Right lobe of liver (tissue), 6 donors: Measurements from ENCODE around the gene ATXN2L. TPM values are rescaled to one million over a fixed set of nuclear protein-coding genes. Genes with fewer than 3 reads are reported as not detected.

Experiments
- ATAC-seq, 4 donors: fragments of 200-7000 bp; cut with Tn5 transposase; one replicate each; pipeline ENCODE4 v1.9.1; 2020; ENCODE audit warnings: mild to moderate bottlenecking in 4 of 4, moderate library complexity in 4 of 4
- DNase-seq, 3 donors: peaks; one replicate each; pipeline ENCODE4 v3.0.0-alpha.2; 2020
- H3K27ac ChIP-seq, 3 donors: fragments of 200-600 bp; one replicate each; pipeline ENCODE4 v1.8.0; 2022
- H3K27me3 ChIP-seq, 2 donors: fragments of 200-600 bp; one replicate each; pipeline ENCODE4 v1.8.0; 2022
- H3K36me3 ChIP-seq, 4 donors: fragments of 200-600 bp; sonication (generic) in 1 of 4; one replicate each; pipeline versions ENCODE4 v1.5.1 to v1.8.0; 2017 to 2022; ENCODE audit warnings: control low read depth in 1 of 4
- H3K4me1 ChIP-seq, 4 donors: fragments of 200-600 bp; sonication (generic) in 1 of 4; one replicate each; pipeline versions ENCODE4 v1.5.1 to v1.8.0; 2017 to 2022; ENCODE audit warnings: control low read depth in 1 of 4
- H3K4me3 ChIP-seq, 3 donors: fragments of 200-600 bp; one replicate each; pipeline ENCODE4 v1.8.0; 2022
- H3K9me3 ChIP-seq, 4 donors: fragments of 200-600 bp; sonication (generic) in 1 of 4; one replicate each; pipeline versions ENCODE4 v1.5.1 to v1.8.0; 2017 to 2022; ENCODE audit warnings: control low read depth in 1 of 4
- POLR2A ChIP-seq: fragments of 450-650 bp; IDR thresholded peaks from one replicate; pipeline ENCODE4 v1.6.1; 2017; ENCODE audit warnings: antibody characterized with exemption, mild to moderate bottlenecking
- WGBS: methylation state at CpG from one replicate; pipeline ENCODE4 v1.1.6; 2018; ENCODE audit warnings: low coverage, low lambda C conversion rate; ENCODE audit not compliant: insufficient coverage; ENCODE audit errors: missing lambda C conversion rate; 5-methylcytosine and 5-hydroxymethylcytosine counted together
- intact Hi-C, 2 donors: fragments of 100-400 bp; cut with DNase I; formaldehyde crosslinking; loops; one replicate each; pipeline versions ENCODE4 v1.11.2 to v1.14.1; 2022
- total RNA-seq, 6 experiments: library from RNA; depleted of rRNA in 2 of 6; stranded (reverse); fragments of >200 nt in 2 of 6; fragmentation: NEBNext Ultra II Directional in 3 of 6; extraction: Animal tissue kit (Norgen Biotek cat#: 25700) in 3 of 6; gene quantifications; one replicate each; pipeline versions ENCODE4 v1.1.0 to v1.2.4, GENCODE V29; 2016 to 2023
- TF ChIP-seq, protein P1 (sequence below), 4 donors: fragments of 200-600 bp in 3 of 4; fragments of 450-650 bp in 1 of 4; IDR thresholded peaks; one replicate each; pipeline versions ENCODE4 v1.5.1 to v1.8.0; 2016 to 2022; ENCODE audit warnings: antibody characterized with exemption in 4 of 4, mild to moderate bottlenecking in 2 of 4
- donor health status: DM: no; HTN: yes; CAD: no.
- donor health status: DM: no; HTN: no; CAD: no.
- donor health status: DM: no; HTN: no; CAD: no.
- donor health status: DM: no; HTN: yes; CAD: no.
- donor health status: DM: no; HTN: yes; CAD: no.

The ATXN2L gene
- total RNA-seq, 6 experiments from 2014 or later: 40.5 to 78.1 (median 57.2) TPM

DNA sequence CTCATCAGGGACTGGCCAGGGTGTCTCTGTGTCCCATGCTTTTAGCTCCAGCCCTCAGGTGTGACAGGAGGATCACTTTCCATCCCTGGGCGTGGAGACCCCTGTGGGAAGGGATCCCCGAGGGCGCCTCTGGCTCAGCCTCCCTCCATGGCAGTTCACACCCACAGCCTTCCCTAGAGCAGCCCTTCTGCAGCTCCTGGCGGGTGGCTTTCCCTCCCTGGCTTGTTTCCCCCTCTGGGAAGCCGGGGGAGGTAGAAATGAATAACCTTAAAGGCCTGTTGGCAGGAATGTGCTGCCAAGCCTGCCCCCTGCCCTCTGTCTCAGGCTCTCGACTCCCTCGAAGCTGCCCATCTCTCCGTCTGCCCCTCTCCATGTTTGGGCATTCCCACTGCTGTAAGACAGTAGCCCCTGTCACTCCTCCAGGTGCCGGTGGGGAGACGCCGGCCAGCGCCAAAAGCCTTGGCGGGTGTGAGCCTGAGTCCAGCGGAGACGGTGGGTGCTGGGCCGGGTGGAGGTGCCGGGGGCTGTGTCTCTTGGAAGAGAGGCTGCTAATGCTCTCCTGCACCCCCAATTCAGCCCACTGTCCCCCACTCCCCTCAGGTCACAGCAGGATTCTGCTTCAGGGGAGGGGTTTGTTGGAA, 53.3 kb downstream of the ATXN2L start:
- DNase-seq (no peak), ATAC-seq (no peak)
- TF ChIP-seq, protein P1, sequence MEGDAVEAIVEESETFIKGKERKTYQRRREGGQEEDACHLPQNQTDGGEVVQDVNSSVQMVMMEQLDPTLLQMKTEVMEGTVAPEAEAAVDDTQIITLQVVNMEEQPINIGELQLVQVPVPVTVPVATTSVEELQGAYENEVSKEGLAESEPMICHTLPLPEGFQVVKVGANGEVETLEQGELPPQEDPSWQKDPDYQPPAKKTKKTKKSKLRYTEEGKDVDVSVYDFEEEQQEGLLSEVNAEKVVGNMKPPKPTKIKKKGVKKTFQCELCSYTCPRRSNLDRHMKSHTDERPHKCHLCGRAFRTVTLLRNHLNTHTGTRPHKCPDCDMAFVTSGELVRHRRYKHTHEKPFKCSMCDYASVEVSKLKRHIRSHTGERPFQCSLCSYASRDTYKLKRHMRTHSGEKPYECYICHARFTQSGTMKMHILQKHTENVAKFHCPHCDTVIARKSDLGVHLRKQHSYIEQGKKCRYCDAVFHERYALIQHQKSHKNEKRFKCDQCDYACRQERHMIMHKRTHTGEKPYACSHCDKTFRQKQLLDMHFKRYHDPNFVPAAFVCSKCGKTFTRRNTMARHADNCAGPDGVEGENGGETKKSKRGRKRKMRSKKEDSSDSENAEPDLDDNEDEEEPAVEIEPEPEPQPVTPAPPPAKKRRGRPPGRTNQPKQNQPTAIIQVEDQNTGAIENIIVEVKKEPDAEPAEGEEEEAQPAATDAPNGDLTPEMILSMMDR (IDR thresholded peaks at IDR 0.05): no peak
- no peak for TF ChIP-seq POLR2A
- 67% methylated on average over 1 of the region's 17 CpGs for WGBS
- Histone ChIP-seq H3K36me3 (peaks cover 0 to 5% (median 3%) of the 10 kb centered on the region in 4 donors), H3K4me1 (peaks cover 0 to 6% (median 3%) of the 10 kb centered on the region in 4 donors), H3K4me3 (no peak overlapping the region), H3K27ac (no peak overlapping the region), H3K27me3 (no peaks in the 10 kb centered on the region), H3K9me3 (no peaks in the 10 kb centered on the region)
- intact Hi-C loops: no loop called here

DNA sequence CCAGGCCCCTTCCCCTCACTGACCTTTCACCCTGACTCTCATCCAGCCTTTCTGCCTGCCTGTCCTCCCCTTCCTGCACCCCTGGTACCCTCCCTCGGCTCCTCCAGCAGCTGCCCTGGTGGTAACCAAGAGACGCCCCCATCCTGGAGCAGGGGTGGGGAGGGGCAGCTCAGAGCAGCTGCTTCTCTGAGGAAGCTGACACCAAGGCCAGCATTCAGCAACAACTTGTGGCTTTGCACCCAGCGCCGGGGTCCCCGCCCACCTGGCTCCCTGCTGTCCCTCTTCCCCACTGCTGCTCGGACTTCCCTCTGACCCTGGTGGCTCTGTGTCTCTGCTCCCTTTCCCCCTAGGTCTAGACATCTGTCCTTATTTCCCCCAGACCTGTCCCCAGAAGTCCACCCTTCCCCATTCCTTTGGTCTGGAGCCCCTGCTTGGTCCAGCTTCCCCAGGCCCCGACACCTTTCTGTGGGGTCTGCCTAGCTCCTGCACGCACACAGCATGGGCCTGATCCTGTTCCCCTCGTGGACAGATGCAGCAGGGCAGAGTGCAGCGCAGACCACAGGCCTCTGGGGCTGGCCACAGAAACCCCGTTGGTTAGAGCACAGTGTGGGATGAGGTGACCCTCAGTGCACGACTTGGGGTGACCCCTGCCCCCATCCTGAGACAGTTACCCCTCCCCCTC, 54.3 kb downstream of the ATXN2L start:
- intact Hi-C loops: no loop called here
- Histone ChIP-seq H3K27ac (no peak overlapping the region), H3K4me1 (peaks cover 0 to 6% (median 3%) of the 10 kb centered on the region in 4 donors), H3K36me3 (peaks cover 0 to 2% (median 0%) of the 10 kb centered on the region in 4 donors), H3K4me3 (no peak overlapping the region), H3K27me3 (no peaks in the 10 kb centered on the region), H3K9me3 (no peaks in the 10 kb centered on the region)
- ATAC-seq (no peak), DNase-seq (no peak)
- TF ChIP-seq POLR2A: no peak
- TF ChIP-seq, protein P1 (IDR thresholded peaks at IDR 0.05): no peak
- WGBS: 62% methylated on average over 9 of the region's 12 CpGs

DNA sequence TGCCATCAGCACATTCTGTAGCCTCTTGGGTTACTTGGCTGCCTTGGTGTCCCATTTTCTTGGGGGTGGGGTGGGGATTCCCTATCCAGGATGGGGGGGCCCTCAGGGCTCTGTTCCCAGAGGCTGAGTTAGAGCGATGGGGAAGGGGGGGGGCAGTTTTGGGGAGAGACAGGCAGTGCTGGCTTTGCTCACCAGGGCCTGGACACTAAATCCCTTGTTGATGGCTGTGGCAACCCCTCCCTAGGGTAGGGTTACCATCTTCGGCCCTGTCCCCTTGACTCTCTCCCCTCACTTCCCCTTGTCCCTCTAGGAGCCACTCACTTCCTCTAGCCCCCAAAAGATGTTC, 54.8 kb downstream of the ATXN2L start:
- Histone ChIP-seq H3K27me3 (no peaks in the 10 kb centered on the region), H3K9me3 (no peaks in the 10 kb centered on the region), H3K36me3 (peaks cover 0 to 2% (median 0%) of the 10 kb centered on the region in 4 donors), H3K4me1 (peaks cover 0 to 6% (median 3%) of the 10 kb centered on the region in 4 donors), H3K27ac (no peak overlapping the region), H3K4me3 (no peak overlapping the region)
- ATAC-seq (no peak), DNase-seq (no peak)
- no CpG with 5 or more reads among the region's 2 CpGs for WGBS
- intact Hi-C loops: no loop called here
- no peak for TF ChIP-seq POLR2A
- TF ChIP-seq, protein P1 (IDR thresholded peaks at IDR 0.05): no peak

DNA sequence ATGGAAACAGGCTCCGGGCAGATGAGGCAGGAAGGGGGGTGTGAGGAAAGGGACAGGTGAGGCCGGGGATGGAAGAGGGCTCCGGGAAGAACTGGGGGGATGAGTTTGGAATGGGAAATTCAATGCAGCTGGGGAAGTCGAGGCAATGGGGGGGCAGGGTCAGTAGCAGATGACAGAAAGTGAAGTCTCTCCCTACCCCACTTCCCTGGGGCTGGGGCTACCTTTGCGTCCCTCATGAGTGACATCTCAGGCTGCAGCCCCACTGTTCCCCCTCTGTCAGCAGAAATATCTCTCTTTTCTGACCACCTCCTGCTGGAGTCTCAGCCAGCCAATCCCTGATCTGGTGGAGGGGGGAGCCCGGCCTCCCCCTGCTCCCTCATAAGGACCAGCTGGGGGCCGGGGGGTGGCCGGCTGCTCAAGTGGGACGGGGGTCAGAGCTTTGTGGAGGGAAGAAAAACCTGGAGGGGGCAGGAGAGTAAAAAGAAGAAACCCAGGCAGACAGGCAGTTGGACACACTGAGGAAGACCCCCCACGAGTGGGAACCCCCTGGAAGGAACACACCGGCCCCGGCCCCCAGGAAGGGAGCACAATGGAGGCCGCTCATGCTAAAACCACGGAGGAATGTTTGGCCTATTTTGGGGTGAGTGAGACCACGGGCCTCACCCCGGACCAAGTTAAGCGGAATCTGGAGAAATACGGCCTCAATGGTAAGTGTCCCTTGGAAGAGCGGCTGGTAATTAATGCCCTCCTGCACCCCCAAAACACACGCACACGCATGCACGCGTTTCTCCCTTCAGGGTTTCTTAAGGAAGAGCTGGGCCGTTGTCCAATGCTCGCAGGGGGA, 55.5 kb downstream of the ATXN2L start, which contains the start of gene ATP2A1:
Gene ATP2A1, plus strand, starts transcription at position 406 of the 844 bp plus-strand sequence. Its CDS starts 184 bp downstream, at position 590.
- DNase-seq (no peak), ATAC-seq (no peak)
- H3K27ac ChIP-seq: no peak within 1 kb of the TSS
- WGBS: 64% methylated on average over 18 of the region's 25 CpGs
- peaks cover 0 to 2% (median 0%) of the 10 kb centered on the region in 4 donors for H3K36me3 ChIP-seq
- no peak for TF ChIP-seq POLR2A
- TF ChIP-seq, protein P1 (IDR thresholded peaks at IDR 0.05): no peak
- no peaks in the 10 kb centered on the region for H3K27me3 ChIP-seq
- H3K9me3 ChIP-seq: no peaks in the 10 kb centered on the region
- intact Hi-C loops: no loop called here
- peaks cover 0 to 6% (median 3%) of the 10 kb centered on the region in 4 donors for H3K4me1 ChIP-seq
- H3K4me3 ChIP-seq: peak within 1 kb of the TSS; percentile 50 to 62 (median 51)
